ENCODE measurements around the gene NOTUM. TPM values are rescaled to one million over a fixed set of nuclear protein-coding genes. Genes with fewer than 3 reads are reported as not detected.
A peak's percentile ranks its signal among the peaks of the same experiment; 100 is the strongest.

NOTUM gene
- total RNA-seq, 1 donor from 2014 or later = not detected

GRCh38 chr17:81977211-81977808 lies 16.3 kb upstream of the NOTUM start, which contains the start of gene ASPSCR1:
Gene ASPSCR1 (plus strand): TSS chr17:81977629. CDS start chr17:81977647, 18 bp downstream.
- peak; percentile 95 for DNase-seq

- peak; percentile 25 for DNase-seq
These were observed 15.6 kb upstream of the NOTUM start for GRCh38 chr17:81976332-81977210.

- DNase-seq = no peak
These were observed 12.4 kb upstream of the NOTUM start for GRCh38 chr17:81973432-81973831.

GRCh38 chr17:81968850-81969812 lies 8.1 kb upstream of the NOTUM start:
- DNase-seq = no peak

GRCh38 chr17:81968396-81968745 lies 7.4 kb upstream of the NOTUM start:
- no peak for DNase-seq

- DNase-seq = no peak
These were observed 6.8 kb upstream of the NOTUM start for GRCh38 chr17:81967533-81968395.

- no peak for DNase-seq
These were observed 6.2 kb upstream of the NOTUM start for GRCh38 chr17:81967244-81967532.

GRCh38 chr17:81966343-81967243 lies 5.6 kb upstream of the NOTUM start:
- DNase-seq = no peak

- no peak for DNase-seq
These were observed 3.3 kb upstream of the NOTUM start for GRCh38 chr17:81964081-81964849.

GRCh38 chr17:81962499-81963441 lies 1.8 kb upstream of the NOTUM start:
- DNase-seq = no peak

- no peak for DNase-seq
These were observed 823 bp upstream of the NOTUM start for GRCh38 chr17:81961521-81962498.

GRCh38 chr17:81960130-81960958 lies 643 bp downstream of the NOTUM start:
- DNase-seq = no peak

GRCh38 chr17:81959362-81960129 lies 1.4 kb downstream of the NOTUM start:
- peak; percentile 71 for DNase-seq

GRCh38 chr17:81958633-81959342 lies 2.2 kb downstream of the NOTUM start:
- DNase-seq = no peak

GRCh38 chr17:81957691-81958432 lies 3.1 kb downstream of the NOTUM start:
- DNase-seq = no peak

All from dermis blood vessel endothelial cell (primary cell).